ENCODE measurements around the gene PNPO.

Gene PNPO

DNA sequence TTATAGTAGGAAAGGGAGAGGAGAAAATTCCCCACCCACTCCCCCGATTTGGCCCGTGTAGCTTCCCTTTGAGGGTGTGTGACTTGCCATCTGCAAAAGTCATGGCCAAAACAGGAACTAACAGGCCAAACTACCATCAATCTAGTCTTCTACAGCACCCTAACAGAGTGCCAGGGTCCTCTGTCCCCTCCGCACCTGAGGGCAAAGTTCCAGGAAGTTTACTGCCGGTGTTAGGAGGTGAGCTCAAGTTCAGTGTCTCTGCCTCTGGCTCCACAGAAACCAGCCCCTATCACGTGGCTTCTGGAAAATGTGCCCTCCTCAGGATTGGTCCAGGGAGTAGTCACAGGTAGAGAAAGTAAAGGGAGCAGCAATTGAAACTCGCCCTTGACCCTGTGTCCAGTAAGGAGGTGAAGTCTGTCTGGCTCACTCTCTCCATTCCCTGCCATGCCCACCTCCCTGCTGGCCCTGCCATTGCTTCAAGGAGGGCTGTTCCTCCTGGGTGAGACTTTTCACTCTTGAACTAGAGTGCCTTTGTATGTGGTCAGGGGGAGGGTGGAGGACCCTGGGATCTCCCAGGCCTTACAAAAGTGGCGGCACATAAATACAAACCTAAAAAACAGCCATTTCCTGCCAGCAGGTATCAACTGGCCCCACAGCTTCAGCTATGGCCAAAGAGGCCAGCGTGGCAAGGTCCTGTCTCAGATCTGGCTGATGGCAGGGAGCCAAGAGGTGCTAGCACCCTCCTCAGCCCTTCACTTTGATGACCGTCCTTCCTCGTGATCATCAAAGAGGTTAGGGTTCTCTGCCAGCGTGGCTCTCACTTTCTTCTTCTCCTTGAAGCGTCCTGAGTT is 11.0 kb downstream of the PNPO start:
- DNase-seq: no peak

- DNase-seq: no peak
These were observed 12.5 kb downstream of the PNPO start for GRCh38 chr17:47953909-47954308.

DNA sequence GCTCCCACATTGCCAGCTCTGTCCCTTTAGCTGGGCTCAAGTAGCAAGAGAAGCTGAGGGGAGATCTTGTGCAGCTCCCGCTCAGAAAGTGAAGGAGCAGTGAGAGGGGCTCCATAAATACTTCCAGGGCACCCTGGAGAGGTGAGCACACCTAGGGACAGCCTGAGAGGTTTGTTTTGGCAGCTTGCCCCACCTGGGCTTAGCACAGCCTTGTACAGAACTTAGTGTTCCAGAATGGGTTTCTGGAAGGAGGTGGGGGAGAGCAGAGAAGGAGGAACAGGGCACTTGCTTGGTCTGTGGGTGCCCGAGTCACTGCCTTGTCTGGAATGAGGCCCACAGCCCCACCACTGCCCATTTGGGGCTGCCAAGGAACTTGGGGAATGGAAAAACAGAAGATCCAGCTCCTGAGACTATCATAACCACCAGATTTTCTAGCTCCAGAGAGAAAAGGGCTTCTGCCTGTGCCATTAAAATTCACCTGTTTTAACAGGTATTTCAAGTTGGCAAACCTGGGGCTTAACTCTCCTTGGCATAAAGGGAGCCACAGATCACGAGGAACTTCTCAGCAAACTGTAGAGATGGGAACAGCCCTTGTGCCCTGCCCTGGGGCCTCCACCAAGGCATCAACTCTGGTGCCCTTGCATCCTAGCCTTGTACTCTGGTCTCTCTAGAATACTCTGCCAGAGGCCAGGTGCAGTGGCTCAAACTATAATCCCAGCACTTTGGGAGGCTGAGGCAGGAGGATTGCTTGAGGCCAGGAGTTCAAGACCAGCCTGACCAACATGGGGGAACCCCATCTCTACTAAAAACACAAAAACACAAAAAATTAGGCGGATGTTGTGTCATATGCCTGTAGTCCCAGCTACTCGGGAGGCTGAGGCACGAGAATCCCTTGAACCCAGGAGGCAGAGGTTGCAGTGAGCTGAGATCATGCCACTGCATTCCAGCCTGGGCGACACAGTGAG is 14.4 kb downstream of the PNPO start:
- no peak for DNase-seq

DNA sequence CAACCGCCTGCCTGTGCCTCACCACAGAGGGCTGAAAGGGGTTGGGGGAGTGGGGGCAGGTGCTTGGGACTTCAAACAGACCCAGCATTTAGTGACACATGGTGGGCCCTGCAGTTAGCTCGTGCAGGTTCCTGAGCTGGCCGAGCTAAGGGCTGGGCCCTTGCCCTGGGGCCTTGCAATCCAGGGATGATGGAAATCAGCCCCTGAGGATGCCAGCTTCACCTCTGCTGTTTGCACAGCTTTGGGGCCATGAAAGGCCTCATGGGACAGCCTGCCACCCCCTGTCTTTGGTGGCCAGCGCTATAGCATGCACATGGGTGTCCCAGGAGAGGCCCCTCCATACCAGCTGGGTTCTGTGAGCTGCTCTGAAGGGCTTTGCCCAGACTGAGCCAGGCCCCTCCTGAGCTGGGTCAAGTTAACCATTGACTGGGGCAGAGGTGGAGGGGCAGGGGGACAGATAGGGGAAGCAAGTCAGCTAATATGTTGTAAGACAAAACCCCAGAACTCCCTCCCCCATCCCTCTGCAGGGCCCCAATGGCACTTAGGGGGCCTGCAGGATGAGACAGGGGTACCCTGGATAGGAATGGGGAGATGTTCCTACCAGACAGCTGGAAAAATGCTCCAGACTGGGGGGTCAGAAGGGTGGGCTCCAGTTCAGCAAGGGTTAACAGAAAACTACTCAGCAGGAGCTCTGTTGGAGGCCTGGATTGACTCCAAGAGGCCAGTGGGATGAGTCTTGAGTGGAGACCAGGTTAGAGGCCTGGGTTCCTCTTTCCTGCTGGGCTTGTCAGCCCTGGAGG is 15.6 kb downstream of the PNPO start:
- no peak for DNase-seq

DNA sequence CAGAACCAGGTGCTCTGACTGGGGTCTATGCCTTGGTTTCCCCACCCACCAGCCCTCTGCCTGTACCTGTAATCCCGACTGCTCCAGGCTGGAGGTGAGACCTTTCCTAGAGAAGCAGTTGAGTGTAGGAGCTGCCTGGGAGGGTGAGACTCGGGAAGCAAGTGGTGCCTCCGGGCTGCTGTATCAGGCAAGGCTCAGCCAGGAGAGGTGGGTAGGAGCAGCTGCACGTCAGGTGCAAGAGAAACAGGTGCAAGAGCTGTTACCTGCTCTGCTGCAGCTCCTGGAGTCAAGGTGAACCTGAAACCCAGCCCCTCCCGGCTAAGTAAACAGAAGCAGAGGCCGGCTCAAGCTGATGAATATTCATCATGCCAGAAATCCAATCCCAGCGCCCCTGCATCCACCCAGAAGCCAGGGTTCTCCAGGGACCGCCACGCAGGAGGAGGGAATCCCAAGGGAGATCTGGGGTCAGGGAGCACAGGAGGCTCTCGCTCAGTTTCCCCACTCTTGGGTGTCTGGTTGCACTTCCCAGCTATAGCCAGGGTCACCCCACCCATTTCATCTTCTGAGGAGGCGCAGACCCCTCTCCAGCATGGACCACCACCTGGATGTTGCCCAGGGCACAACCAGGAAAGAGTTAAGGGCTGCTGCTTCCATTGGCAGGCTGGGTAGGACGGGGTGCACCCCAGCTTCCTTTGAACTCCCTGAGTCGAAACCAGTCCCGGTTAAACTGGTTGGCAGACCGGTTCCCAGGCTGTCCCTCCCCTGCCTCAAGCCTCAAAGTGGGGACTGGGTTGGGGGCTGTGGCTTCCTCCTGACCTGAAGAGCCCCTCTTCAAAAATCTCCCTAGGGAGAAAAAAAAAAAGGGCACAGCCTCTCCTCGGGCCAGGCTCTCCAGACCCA is 16.5 kb downstream of the PNPO start, which contains the start of gene PRR15L:
TSS of gene PRR15L (minus strand) at position 293 of the 900 bp plus-strand sequence. CDS start 4,649 bp downstream, outside the sequence.
- DNase-seq: no peak

- no peak for DNase-seq
These were observed 18.7 kb downstream of the PNPO start for GRCh38 chr17:47959825-47960655.

GRCh38 chr17:47961406-47961805 is 20.0 kb downstream of the PNPO start:
- no peak for DNase-seq

DNA sequence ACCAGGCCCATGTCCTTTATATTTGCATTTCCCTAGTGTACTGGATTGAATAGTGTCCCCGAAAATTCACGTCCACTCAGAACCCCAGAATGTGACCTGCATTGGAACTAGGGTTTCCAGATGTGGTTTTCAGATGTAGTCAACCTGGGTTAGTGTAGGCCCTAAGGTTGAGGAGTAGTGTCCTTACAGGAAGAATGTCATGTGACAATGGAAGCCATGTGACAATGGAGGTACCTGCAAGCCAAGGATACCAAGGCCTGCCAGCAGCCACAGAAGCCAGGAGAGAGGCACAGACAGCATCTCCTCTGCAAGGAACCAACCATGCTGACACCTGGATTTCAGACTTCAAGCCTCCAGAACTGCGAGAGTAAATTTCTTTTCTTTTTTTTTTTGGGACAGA is 21.5 kb downstream of the PNPO start:
- DNase-seq: no peak

DNA sequence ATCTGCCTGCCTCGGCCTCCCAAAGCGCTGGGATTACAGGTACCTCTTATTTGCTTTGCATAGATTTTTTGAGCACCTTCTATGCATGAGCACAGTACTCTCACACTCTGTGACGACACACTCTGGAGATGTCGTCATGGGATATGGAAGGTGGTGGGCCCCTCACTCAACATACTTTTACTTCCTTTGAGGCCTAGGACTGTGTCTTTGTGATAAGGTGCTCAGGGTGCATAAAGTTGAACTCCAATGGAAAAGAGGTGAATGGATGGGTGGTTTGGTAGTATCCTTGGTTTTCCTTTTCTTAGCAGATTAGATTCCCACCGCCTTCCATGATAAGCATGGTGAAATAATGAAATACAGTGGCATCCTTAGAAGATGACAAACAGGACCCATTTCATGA is 23.5 kb downstream of the PNPO start:
- no peak for DNase-seq

- DNase-seq: no peak
These were observed 24.7 kb downstream of the PNPO start for GRCh38 chr17:47966079-47966519.

GRCh38 chr17:47967607-47968252 is 26.4 kb downstream of the PNPO start:
- DNase-seq: no peak

DNA sequence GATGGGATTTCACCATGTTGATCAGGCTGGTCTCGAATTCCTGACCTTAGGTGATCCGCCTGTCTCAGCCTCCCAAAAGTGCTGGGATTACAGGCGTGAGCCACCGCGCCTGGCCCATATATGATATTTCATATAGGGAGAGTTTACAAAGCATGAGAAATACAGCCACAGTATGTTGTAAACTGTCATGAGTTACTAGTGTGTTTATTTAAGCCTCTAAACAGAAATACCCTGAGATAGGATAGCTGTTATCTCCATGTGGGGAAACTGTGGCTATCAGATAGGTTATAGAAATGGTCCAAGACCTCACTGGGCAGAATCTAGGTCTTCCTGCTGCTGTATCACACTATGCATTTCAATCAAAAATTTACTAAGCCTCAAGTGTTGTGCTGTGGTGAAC is 27.5 kb downstream of the PNPO start:
- no peak for DNase-seq

GRCh38 chr17:47969930-47970724 is 28.8 kb downstream of the PNPO start:
- no peak for DNase-seq

GRCh38 chr17:47970725-47971499 is 29.5 kb downstream of the PNPO start, which contains the start of gene CDK5RAP3:
Gene CDK5RAP3, plus strand, starts transcription at chr17:47971113. Its CDS starts 34 bp downstream, at chr17:47971147.
- peak; percentile 96 for DNase-seq

DNA sequence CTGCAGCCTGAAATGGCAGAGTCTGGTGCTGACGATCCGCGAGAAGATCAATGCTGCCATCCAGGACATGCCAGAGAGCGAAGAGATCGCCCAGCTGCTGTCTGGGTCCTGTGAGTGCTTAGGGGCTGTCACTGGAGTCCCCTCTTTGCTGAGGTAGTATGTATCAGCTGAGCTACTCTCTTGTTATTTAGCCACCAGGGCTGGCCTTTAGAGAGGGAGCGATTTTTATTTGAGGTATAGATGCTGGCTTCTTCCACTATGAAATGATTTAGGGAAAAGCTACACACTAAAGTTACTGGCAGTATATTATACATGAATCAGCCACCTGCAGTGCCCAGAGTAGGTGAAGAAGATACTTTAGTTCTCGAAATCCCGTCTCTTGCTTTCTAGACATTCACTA is 32.2 kb downstream of the PNPO start:
- no peak for DNase-seq

GRCh38 chr17:47975189-47975822 is 33.9 kb downstream of the PNPO start:
- DNase-seq: no peak

DNA sequence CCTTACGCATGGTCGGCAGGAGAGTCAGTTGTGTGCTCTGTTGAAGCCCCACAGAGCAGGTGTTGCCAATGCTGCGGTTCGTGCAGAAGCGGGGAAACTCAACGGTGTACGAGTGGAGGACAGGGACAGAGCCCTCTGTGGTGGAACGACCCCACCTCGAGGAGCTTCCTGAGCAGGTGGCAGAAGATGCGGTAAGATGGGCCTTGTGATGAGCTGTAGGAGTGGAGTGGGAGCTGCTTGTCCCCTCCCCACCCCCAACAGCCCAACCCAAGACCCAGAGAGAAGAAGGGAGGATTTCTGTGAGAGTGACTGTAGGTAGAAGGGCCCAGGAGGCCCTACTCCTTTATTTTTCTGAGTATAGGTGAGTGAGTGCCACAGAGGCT is 34.4 kb downstream of the PNPO start:
- DNase-seq: no peak

GRCh38 chr17:47978324-47978723 is 37.0 kb downstream of the PNPO start:
- DNase-seq: peak; percentile 23

Data from activated CD4-positive, alpha-beta T cell treated with anti-CD3 and anti-CD28 coated beads for 1 hour (primary cell).